Transverse colon (tissue), 4 donors: ENCODE measurements around the gene SRRM1. TPM values are rescaled to one million over a fixed set of nuclear protein-coding genes. Genes with fewer than 3 reads are reported as not detected.

Experiments used
- DNase-seq: peaks from one replicate; pipeline ENCODE4 v3.0.0-alpha.2; 2019
- H3K27ac ChIP-seq, 4 donors: fragments of 200-600 bp; sonication (generic); 2 replicates each; pipeline ENCODE4 v1.5.1; 2016 to 2018; ENCODE audit warnings: inconsistent platforms in 4 of 4
- H3K27me3 ChIP-seq: fragments of 200-600 bp; sonication (generic); 2 replicates; pipeline ENCODE4 v1.5.1; 2017; ENCODE audit warnings: inconsistent platforms
- H3K36me3 ChIP-seq, 4 donors: fragments of 200-600 bp; sonication (generic); 2 replicates each; pipeline ENCODE4 v1.5.1; 2017 to 2019; ENCODE audit warnings: inconsistent platforms in 4 of 4
- H3K4me1 ChIP-seq, 4 donors: fragments of 200-600 bp; sonication (generic); 2 replicates each; pipeline ENCODE4 v1.5.1; 2017 to 2020; ENCODE audit warnings: inconsistent platforms in 4 of 4
- H3K4me3 ChIP-seq, 4 donors: fragments of 200-600 bp; sonication (generic); 1 replicate in 1 of 4; 2 replicates in 3 of 4; pipeline versions ENCODE4 v1.5.1 to v1.6.1; 2017 to 2019; ENCODE audit warnings: inconsistent platforms in 4 of 4
- H3K9me3 ChIP-seq, 2 donors: fragments of 200-600 bp; sonication (generic); 2 replicates each; pipeline ENCODE4 v1.5.1; 2017 to 2019; ENCODE audit warnings: inconsistent platforms in 2 of 2
- CTCF ChIP-seq, 5 experiments: fragments of 200-600 bp in 3 of 5; fragments of 450-650 bp in 2 of 5; sonication (generic) in 3 of 5; IDR thresholded peaks; 1 replicate in 2 of 5; 2 replicates in 3 of 5; pipeline ENCODE4 v1.5.1; 2016 to 2017; ENCODE audit warnings: antibody characterized with exemption in 5 of 5, inconsistent platforms in 3 of 5, mild to moderate bottlenecking in 2 of 5, moderate library complexity in 1 of 5
- EP300 ChIP-seq: sonication (generic); formaldehyde crosslinking; IDR thresholded peaks from one replicate; pipeline ENCODE4 v1.6.1; 2017; ENCODE audit warnings: antibody characterized with exemption, low read depth
- POLR2A ChIP-seq: fragments of 450-650 bp; IDR thresholded peaks from one replicate; pipeline ENCODE4 v1.6.1; 2016; ENCODE audit warnings: antibody characterized with exemption, mild to moderate bottlenecking, moderate library complexity
- POLR2AphosphoS5 ChIP-seq, 3 donors: sonication (generic); formaldehyde crosslinking; IDR thresholded peaks; one replicate each; pipeline ENCODE4 v1.6.1; 2016; ENCODE audit warnings: antibody characterized with exemption in 3 of 3
- WGBS, 2 donors: methylation state at CpG; one replicate each; pipeline ENCODE4 v1.1.5; 2018; ENCODE audit warnings: low coverage in 1 of 2; 5-methylcytosine and 5-hydroxymethylcytosine counted together
- in situ Hi-C, 4 donors: fragments of 200-750 bp; cut with MboI; loops; one replicate each; pipeline versions ENCODE4 v1.15.0 to v1.15.1; 2017; ENCODE audit warnings: low sequenced_read_pairs in 3 of 4, low pct_ligation_motif_present in 1 of 4, low pct_unique_long_range_greater_than_20kb in 1 of 4
- intact Hi-C: fragments of 100-400 bp; cut with DNase I; formaldehyde crosslinking; loops from one replicate; pipeline ENCODE4 v1.15.1; 2023; ENCODE audit warnings: low total_unique reads
- total RNA-seq, 4 donors: library from RNA; depleted of rRNA; stranded (reverse); fragments of >200 nt; gene quantifications; one replicate each; pipeline ENCODE4 v1.1.0, GENCODE V29; 2016

The SRRM1 gene
- total RNA-seq, 4 donors from 2014 or later, result 71.1 to 209 (median 141) TPM

- Histone ChIP-seq H3K4me1 (peaks cover 0 to 2% (median under 1%) of the 10 kb centered on the region in 4 donors), H3K36me3 (no peaks in the 10 kb centered on the region), H3K9me3 (no peaks in the 10 kb centered on the region), H3K27ac (no peak overlapping the region), H3K4me3 (no peak overlapping the region), H3K27me3 (no peaks in the 10 kb centered on the region)
- in situ Hi-C loops (loop anchor here in 3 of 4 donors (25.0 kb wide), 1 partner anchor 513 kb away; no protein-coding TSS in a partner anchor), intact Hi-C loops (no loop called here)
- WGBS, 2 donors, result 85 to 100% methylated on average over 2 to 7 of the region's 7 CpGs
- DNase-seq, result no peak
- TF ChIP-seq POLR2AphosphoS5 (IDR thresholded peaks at IDR 0.05) (no peak), CTCF (IDR thresholded peaks at IDR 0.05) (no peak), POLR2A (no peak), EP300 (no peak)
These were observed 56.5 kb downstream of the SRRM1 start for GRCh38 chr1:24699628-24700027.

DNA sequence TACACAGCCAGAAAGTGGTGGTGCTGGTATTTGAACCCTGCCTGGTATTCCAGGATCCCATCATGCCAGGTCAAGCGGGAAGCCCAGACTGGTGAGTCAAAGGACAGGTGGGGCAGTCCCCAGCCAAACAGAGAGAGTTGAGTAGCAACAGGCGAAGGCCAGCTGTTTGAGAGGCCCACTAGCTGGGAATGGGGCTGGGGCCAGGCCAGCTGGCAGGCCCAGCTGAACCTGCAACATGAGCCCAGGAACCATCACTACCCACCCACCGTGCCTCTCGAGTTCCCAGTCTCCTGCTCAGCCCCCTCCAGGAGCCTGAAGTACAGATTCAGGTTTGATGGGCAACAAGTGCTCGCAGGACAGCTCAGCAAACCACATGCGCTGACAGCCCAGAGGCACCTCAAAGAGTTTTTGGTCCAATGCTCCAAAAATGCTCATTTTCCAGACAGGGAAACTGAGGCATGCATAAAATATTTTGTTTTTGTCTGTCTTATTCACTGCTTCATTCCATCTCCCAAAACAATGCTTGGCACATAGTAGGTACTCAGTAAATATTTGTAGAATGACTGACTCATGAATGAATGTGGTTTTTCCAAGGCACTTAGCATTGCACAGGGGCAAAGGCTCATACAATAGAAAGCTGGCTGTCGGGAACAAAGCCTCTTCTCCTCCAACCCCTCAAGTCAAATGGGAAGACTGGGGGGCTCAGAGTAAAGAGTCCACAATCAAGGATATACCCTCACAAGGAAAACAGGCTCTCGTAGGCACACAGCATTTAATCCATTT lies 59.6 kb downstream of the SRRM1 start:
- no peaks in the 10 kb centered on the region for H3K36me3 ChIP-seq
- 83 to 84% methylated on average over 1 to 8 of the region's 8 CpGs for WGBS, 2 donors
- no peaks in the 10 kb centered on the region for H3K9me3 ChIP-seq
- intact Hi-C loops (no loop called here), in situ Hi-C loops (no loop called here)
- DNase-seq, result no peak
- TF ChIP-seq CTCF (IDR thresholded peaks at IDR 0.05) (no peak), EP300 (no peak), POLR2AphosphoS5 (IDR thresholded peaks at IDR 0.05) (no peak), POLR2A (no peak)
- H3K4me3 ChIP-seq, result no peak overlapping the region
- H3K27ac ChIP-seq, result no peak overlapping the region
- peaks cover 0 to 14% (median 11%) of the 10 kb centered on the region in 4 donors for H3K4me1 ChIP-seq
- no peaks in the 10 kb centered on the region for H3K27me3 ChIP-seq

DNA sequence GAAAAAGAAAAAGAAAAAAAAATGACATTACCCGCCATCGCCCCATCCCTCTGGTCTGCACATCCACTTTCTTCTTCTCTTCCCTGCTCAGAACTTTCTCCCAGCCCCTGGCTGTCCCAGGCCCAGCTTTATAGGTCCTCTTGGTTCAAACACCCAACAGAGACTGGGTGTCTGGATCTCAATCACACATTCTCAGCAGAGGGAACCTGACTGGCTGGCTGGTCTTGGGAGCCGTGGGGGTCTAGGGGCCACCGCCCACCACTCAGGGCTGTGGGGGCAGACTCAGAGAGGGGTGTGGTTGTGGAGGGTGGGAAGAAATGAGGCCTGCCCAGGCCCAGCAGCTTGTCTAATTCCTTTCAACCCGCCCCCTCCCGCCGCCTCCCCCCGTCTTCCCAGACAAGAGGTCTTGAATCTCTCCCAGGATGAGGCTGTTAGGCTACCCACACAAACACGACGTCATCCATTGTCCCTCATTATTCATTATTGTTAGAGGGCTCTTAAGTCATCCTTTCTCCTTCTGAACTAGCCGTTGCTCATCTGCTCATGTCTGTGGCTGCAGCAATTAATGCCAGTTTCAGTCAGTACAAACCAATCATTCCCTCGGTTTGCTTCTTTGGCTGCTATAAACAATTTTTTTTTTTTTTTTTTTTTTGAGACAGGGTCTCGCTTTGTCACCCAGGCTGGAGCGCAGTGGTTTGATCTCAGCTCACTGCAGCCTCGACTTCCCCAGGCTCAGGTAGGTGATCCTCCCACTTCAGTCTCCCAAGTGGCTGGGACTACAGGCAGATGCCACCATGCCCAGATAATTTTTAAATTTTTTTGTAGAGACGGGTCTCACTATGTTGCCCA lies 61.5 kb downstream of the SRRM1 start:
- intact Hi-C loops, result no loop called here
- Histone ChIP-seq H3K27ac (peak overlapping the region; percentile 68 to 81 (median 78)), H3K36me3 (no peaks in the 10 kb centered on the region), H3K27me3 (no peaks in the 10 kb centered on the region), H3K9me3 (no peaks in the 10 kb centered on the region), H3K4me1 (peaks cover 0 to 14% (median 11%) of the 10 kb centered on the region in 4 donors), H3K4me3 (peak overlapping the region in 3 of 4 donors; percentile 15 to 39 (median 15))
- DNase-seq, result no peak
- 53 to 80% methylated on average over 4 to 12 of the region's 16 CpGs for WGBS, 2 donors
- in situ Hi-C loops, result no loop called here
- TF ChIP-seq POLR2A (no peak), CTCF (IDR thresholded peaks at IDR 0.05) (no peak), POLR2AphosphoS5 (IDR thresholded peaks at IDR 0.05) (no peak), EP300 (no peak)
